ENCODE measurements around the gene OR4E1.

GRCh38 chr14:21699551-21699950, 25.9 kb upstream of the OR4E1 start:
- TF ChIP-seq CTCF (IDR thresholded peaks at IDR 0.05) (no peak), POLR2A (IDR thresholded peaks at IDR 0.05) (no peak), EP300 (IDR thresholded peaks at IDR 0.05) (no peak)
